Activated naive CD4-positive, alpha-beta T cell treated with anti-CD3 and anti-CD28 coated beads, Interleukin-2, amount 50 U/mL, for 72 hours (primary cell): ENCODE results near the gene ESRRB. TPM values are rescaled to one million over a fixed set of nuclear protein-coding genes. Genes with fewer than 3 reads are reported as not detected.

ENCODE experiments used
- ATAC-seq, 2 donors: fragments of 150-1000 bp; cut with Tn5 transposase; 2 replicates each; pipeline ENCODE4 v1.10.0; 2021; ENCODE audit warnings: mild to moderate bottlenecking in 2 of 2, moderate library complexity in 2 of 2
- DNase-seq, 2 donors: peaks; one replicate each; pipeline ENCODE4 v3.0.0; 2021 to 2022; ENCODE audit warnings: low spot score in 2 of 2
- H3K27ac Mint-ChIP-seq, 2 donors: one replicate each; pipeline ENCODE4 v1.8.0; 2022; ENCODE audit warnings: mild to moderate bottlenecking in 2 of 2, mixed read lengths in 2 of 2
- H3K36me3 Mint-ChIP-seq, 2 donors: one replicate each; pipeline ENCODE4 v1.8.0; 2022; ENCODE audit warnings: mixed read lengths in 2 of 2
- H3K9me3 Mint-ChIP-seq, 2 donors: one replicate each; pipeline ENCODE4 v1.8.0; 2022; ENCODE audit warnings: mixed read lengths in 2 of 2
- total RNA-seq, 2 donors: library from RNA; stranded (reverse); gene quantifications; one replicate each; pipeline ENCODE4 v1.2.3, GENCODE V29; 2022

Gene ESRRB
- total RNA-seq = under 1 TPM; 0.21 to 0.39 TPM

GRCh38 chr14:76375947-76376404 lies at the start of gene ESRRB:
Gene ESRRB (plus strand): TSS chr14:76376137. CDS start chr14:76376402, 265 bp downstream.
- Mint-ChIP-seq H3K27ac (no peak within 1 kb of the TSS), H3K36me3 (no peaks in the 10 kb centered on the region), H3K9me3 (no peaks in the 10 kb centered on the region)
- ATAC-seq (peak in 1 of 2 donors; percentile 28), DNase-seq (no peak)

GRCh38 chr14:76326918-76327689 lies 48.8 kb upstream of the ESRRB start:
- ATAC-seq = no peak
- H3K36me3 Mint-ChIP-seq = no peaks in the 10 kb centered on the region
- DNase-seq = no peak
- H3K27ac Mint-ChIP-seq = no peak overlapping the region
- no peaks in the 10 kb centered on the region for H3K9me3 Mint-ChIP-seq

GRCh38 chr14:76328457-76329137 lies 47.3 kb upstream of the ESRRB start:
- Mint-ChIP-seq H3K9me3 (no peaks in the 10 kb centered on the region), H3K36me3 (no peaks in the 10 kb centered on the region), H3K27ac (no peak overlapping the region)
- DNase-seq (no peak), ATAC-seq (no peak)

- H3K9me3 Mint-ChIP-seq = no peaks in the 10 kb centered on the region
- no peak for DNase-seq
- no peak overlapping the region for H3K27ac Mint-ChIP-seq
- H3K36me3 Mint-ChIP-seq = no peaks in the 10 kb centered on the region
- ATAC-seq = no peak
These were observed 46.6 kb upstream of the ESRRB start for GRCh38 chr14:76329154-76329928.

GRCh38 chr14:76329951-76330350 lies 46.0 kb upstream of the ESRRB start:
- no peak for ATAC-seq
- no peaks in the 10 kb centered on the region for H3K36me3 Mint-ChIP-seq
- H3K9me3 Mint-ChIP-seq = no peaks in the 10 kb centered on the region
- DNase-seq = no peak
- no peak overlapping the region for H3K27ac Mint-ChIP-seq

- ATAC-seq (no peak), DNase-seq (no peak)
- no peaks in the 10 kb centered on the region for H3K9me3 Mint-ChIP-seq
- H3K27ac Mint-ChIP-seq = no peak overlapping the region
- H3K36me3 Mint-ChIP-seq = no peaks in the 10 kb centered on the region
These were observed 45.3 kb upstream of the ESRRB start for GRCh38 chr14:76330411-76331327.

- no peaks in the 10 kb centered on the region for H3K36me3 Mint-ChIP-seq
- H3K27ac Mint-ChIP-seq = no peak overlapping the region
- DNase-seq (no peak), ATAC-seq (peak; percentile 54 to 58)
- no peaks in the 10 kb centered on the region for H3K9me3 Mint-ChIP-seq
These were observed 44.5 kb upstream of the ESRRB start for GRCh38 chr14:76331328-76332011.

- ATAC-seq = peak; percentile 23 to 51
- no peaks in the 10 kb centered on the region for H3K9me3 Mint-ChIP-seq
- H3K27ac Mint-ChIP-seq = no peak overlapping the region
- DNase-seq = no peak
- no peaks in the 10 kb centered on the region for H3K36me3 Mint-ChIP-seq
These were observed 42.3 kb upstream of the ESRRB start for GRCh38 chr14:76333664-76334063.

GRCh38 chr14:76334316-76334715 lies 41.6 kb upstream of the ESRRB start:
- Mint-ChIP-seq H3K9me3 (no peaks in the 10 kb centered on the region), H3K27ac (no peak overlapping the region), H3K36me3 (no peaks in the 10 kb centered on the region)
- DNase-seq (no peak), ATAC-seq (peak in 1 of 2 donors; percentile 39)

GRCh38 chr14:76336876-76337275 lies 39.1 kb upstream of the ESRRB start:
- ATAC-seq (no peak), DNase-seq (no peak)
- H3K9me3 Mint-ChIP-seq = no peaks in the 10 kb centered on the region
- no peaks in the 10 kb centered on the region for H3K36me3 Mint-ChIP-seq
- H3K27ac Mint-ChIP-seq = peak overlapping the region in 1 of 2 donors; percentile 23

- Mint-ChIP-seq H3K9me3 (no peaks in the 10 kb centered on the region), H3K27ac (no peak overlapping the region), H3K36me3 (no peaks in the 10 kb centered on the region)
- ATAC-seq (no peak), DNase-seq (no peak)
These were observed 38.0 kb upstream of the ESRRB start for GRCh38 chr14:76337635-76338545.

- peak overlapping the region in 1 of 2 donors; percentile 7 for H3K27ac Mint-ChIP-seq
- no peak for DNase-seq
- no peaks in the 10 kb centered on the region for H3K36me3 Mint-ChIP-seq
- no peak for ATAC-seq
- peaks cover 0 to 3% of the 10 kb centered on the region in 2 donors for H3K9me3 Mint-ChIP-seq
These were observed 36.0 kb upstream of the ESRRB start for GRCh38 chr14:76339728-76340615.

- Mint-ChIP-seq H3K9me3 (peaks cover 0 to 3% of the 10 kb centered on the region in 2 donors), H3K36me3 (no peaks in the 10 kb centered on the region), H3K27ac (no peak overlapping the region)
- ATAC-seq (no peak), DNase-seq (no peak)
These were observed 32.6 kb upstream of the ESRRB start for GRCh38 chr14:76343386-76343785.
